ENCODE data around the gene KRTAP5-10.
"Not testable (repeated sequence)": the region's sequence is repeated elsewhere in the genome, so short reads cannot be mapped to it uniquely, and the experiment has no call there.

DNA sequence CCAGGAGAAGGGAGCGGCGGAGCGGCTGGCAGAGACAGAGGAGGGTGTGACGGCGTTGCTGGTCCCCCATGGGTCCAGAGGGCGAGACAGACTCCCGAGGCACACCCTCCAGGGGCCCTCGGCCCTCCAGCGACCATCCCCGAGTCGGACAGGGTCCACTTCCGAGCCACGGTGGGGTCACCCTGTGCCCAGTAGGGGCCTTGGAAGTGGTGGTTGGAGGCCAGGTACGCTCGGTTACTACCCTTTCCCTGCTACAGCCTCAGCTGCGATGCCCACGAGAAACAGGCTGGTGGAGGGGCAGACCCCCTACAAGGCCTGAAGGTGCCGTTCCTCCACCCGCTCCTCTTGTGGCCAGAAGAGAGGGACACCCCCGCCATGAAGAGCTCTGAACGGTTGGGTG is 42.9 kb downstream of the KRTAP5-10 start:
- TF ChIP-seq, protein P1, sequence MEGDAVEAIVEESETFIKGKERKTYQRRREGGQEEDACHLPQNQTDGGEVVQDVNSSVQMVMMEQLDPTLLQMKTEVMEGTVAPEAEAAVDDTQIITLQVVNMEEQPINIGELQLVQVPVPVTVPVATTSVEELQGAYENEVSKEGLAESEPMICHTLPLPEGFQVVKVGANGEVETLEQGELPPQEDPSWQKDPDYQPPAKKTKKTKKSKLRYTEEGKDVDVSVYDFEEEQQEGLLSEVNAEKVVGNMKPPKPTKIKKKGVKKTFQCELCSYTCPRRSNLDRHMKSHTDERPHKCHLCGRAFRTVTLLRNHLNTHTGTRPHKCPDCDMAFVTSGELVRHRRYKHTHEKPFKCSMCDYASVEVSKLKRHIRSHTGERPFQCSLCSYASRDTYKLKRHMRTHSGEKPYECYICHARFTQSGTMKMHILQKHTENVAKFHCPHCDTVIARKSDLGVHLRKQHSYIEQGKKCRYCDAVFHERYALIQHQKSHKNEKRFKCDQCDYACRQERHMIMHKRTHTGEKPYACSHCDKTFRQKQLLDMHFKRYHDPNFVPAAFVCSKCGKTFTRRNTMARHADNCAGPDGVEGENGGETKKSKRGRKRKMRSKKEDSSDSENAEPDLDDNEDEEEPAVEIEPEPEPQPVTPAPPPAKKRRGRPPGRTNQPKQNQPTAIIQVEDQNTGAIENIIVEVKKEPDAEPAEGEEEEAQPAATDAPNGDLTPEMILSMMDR (IDR thresholded peaks at IDR 0.05; ENCODE audit: insufficient read depth, low read length, poor library complexity, severe bottlenecking): not testable (repeated sequence)
- not testable (repeated sequence) for TF ChIP-seq EZH2phosphoT487 (conservative IDR thresholded peaks at IDR 0.05; ENCODE audit: low read length)

Data from SU-DHL-6 (cell line).